GM12892 (cell line): Measurements from ENCODE around the gene MPHOSPH9.
"Not testable (repeated sequence)": the region's sequence is repeated elsewhere in the genome, so short reads cannot be mapped to it uniquely, and the experiment has no call there.

ENCODE experiments used
- POLR2A ChIP-seq: IDR thresholded peaks from 2 replicates; pipeline ENCODE4 v1.6.1; 2011; ENCODE audit warnings: low read depth, low read length, control low read depth
- POLR2AphosphoS5 ChIP-seq: IDR thresholded peaks from 2 replicates; pipeline ENCODE4 v1.6.1; 2011; ENCODE audit warnings: low read depth, low read length, control low read depth
- TAF1 ChIP-seq: IDR thresholded peaks from 2 replicates; pipeline ENCODE4 v1.6.1; 2011; ENCODE audit warnings: low read depth, mild to moderate bottlenecking, control low read depth, low read length, borderline replicate concordance

GRCh38 chr12:123206794-123207193, 26.1 kb downstream of the MPHOSPH9 start:
- not testable (repeated sequence) for TF ChIP-seq POLR2A, TAF1, POLR2AphosphoS5
